HG03280 (cell line): ENCODE results near the gene GLCE.
"Not testable (repeated sequence)": the region's sequence is repeated elsewhere in the genome, so short reads cannot be mapped to it uniquely, and the experiment has no call there.

ENCODE experiments used
- ATAC-seq: cut with Tn5 transposase; IDR thresholded peaks from one replicate; pipeline ENCODE4 v1.9.1; 2021; ENCODE audit warnings: mild to moderate bottlenecking, moderate library complexity; ENCODE audit not compliant: unreplicated experiment

Gene GLCE

GRCh38 chr15:69135499-69135898, 24.9 kb upstream of the GLCE start:
- no peak for ATAC-seq

- ATAC-seq, result no peak
These were observed 21.5 kb upstream of the GLCE start for GRCh38 chr15:69138963-69139362.

GRCh38 chr15:69140306-69140705, 20.1 kb upstream of the GLCE start:
- no peak for ATAC-seq

- no peak for ATAC-seq
These were observed 19.1 kb upstream of the GLCE start for GRCh38 chr15:69141286-69141701.

DNA sequence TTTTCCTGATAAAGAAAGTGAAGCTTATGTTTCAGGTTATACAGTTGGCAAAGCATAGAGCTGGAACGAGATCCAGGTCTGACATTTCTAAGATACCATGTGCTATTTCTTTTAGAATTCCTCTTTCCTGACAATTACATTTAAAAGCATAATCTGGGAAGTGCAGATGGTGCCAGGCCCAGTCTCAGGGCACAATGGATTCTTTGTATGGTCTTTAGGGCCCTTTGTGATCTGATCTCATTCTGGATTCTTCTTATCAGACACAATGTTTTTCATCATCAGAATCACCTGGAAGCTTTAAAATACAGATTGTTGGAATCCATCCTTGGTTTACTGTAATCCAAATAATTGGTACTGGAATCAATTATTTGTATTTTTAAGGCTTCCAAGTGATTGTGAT, 18.6 kb upstream of the GLCE start:
- ATAC-seq, result no peak

GRCh38 chr15:69143756-69144436, 16.5 kb upstream of the GLCE start:
- no peak for ATAC-seq

- no peak for ATAC-seq
These were observed 15.9 kb upstream of the GLCE start for GRCh38 chr15:69144530-69144929.

DNA sequence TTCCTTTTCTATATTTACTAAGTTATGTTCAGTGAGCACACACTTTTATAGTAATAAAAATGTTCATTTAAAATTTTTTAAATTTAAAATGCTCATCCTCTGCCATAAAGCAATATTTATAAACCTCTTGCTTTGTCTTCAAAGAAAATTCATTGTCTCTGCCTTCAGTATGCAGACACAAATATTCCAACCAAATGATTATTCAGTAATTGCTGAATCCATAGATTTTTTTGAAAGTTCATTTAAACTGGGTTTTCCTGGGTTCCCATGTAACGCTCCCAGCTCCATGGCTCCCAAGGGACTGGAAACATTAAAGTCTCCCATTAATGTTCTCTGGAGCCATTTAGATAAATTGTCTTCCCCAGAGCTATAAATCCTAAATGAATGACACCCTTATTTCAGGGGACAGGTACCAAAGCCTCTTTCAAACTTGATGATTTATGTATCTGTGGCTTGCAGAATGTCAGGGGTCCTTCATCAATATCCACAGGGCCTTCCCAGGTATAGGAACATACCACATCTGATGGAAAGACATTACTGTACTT, 15.2 kb upstream of the GLCE start:
- no peak for ATAC-seq

GRCh38 chr15:69145694-69146492, 14.5 kb upstream of the GLCE start:
- no peak for ATAC-seq

DNA sequence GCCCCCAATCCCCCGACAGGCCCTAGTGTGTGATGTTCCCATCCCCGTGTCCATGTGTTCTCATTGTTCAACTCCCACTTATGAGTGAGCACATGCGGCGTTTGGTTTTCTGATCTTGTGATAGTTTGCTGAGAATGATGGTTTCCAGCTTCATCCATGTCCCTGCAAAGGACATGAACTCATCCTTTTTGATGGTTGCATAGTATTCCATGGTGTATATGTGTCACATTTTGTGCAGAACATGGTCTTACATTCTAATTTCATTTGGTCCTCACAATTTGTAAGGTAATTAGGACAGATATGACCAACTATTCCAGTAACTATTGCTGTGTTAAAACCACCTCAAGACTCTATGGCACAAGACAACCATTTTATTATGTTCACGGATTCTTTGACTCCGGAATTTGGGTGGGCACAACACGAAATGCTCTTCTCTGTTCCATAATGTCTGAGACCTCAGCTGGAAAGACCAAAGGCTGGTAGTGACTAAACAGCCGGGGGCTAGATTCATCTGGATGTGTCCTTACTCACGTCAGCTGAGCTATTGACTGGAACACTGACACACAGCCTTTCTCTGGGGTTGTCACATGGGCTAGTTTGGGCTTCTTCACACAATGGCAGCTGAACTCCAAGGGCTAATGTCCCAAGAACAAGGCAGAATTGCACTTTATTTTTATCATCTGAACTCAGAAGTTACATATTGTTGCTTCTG, 13.6 kb upstream of the GLCE start:
- no peak for ATAC-seq

DNA sequence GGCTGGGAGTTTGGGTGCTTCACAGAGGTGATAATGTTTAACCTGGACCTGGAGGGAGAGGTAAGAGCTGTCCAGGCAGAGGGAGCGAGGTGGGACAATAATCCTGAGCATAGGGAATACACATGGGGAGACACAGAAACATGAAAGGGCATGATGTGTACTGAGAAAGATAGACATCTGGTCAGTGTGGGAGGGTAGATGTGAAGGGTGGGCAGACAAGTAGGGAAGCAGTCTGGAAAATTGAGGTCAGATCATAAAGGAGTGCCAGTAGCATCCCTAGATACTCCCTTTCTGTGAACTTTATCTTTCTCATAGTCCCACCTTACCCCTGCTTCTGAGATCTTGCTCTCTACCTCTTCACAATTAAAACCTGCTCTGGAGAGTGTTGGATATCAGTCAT, 12.0 kb upstream of the GLCE start:
- ATAC-seq, result no peak

DNA sequence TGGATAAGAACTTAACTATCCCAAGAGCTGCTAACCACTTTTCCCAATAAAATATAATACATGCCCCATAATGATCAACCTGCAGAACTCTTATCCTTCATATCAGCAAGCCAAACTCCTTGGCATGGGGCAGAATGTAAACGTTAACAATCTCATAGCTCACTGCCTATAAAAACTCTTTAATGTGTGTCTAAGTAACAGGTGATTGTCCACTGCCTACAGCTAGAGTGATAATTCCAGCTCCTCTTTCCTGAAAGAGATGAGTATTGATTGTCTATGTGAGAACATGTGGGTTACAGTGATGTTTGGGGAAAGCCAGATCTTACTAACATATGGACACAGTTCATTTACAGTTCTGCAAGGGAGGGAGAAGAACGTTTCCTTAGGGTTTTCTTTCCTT, 11.3 kb upstream of the GLCE start:
- no peak for ATAC-seq

GRCh38 chr15:69149803-69150202, 10.6 kb upstream of the GLCE start:
- ATAC-seq, result no peak

- ATAC-seq, result no peak
These were observed 10.1 kb upstream of the GLCE start for GRCh38 chr15:69150336-69150735.

- ATAC-seq, result no peak
These were observed 9.6 kb upstream of the GLCE start for GRCh38 chr15:69150841-69151240.

DNA sequence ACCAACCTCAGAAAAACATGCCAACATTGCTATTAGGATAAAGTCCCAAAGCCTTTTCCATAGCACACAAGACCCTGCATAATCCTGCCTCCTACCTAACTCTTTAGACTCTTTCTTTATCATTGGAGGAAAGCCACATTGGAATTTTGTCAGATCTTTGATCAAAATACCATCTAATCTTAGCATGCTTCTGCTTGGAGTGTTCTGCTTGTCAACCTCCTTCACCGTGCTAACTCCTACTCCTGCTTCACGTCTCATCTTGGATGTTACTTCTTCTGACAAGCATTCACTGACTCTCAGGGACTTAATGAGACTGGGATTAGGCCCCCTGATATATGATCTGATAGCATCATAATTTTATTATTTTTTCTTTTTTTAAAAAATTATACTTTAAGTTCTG, 7.4 kb upstream of the GLCE start:
- no peak for ATAC-seq

DNA sequence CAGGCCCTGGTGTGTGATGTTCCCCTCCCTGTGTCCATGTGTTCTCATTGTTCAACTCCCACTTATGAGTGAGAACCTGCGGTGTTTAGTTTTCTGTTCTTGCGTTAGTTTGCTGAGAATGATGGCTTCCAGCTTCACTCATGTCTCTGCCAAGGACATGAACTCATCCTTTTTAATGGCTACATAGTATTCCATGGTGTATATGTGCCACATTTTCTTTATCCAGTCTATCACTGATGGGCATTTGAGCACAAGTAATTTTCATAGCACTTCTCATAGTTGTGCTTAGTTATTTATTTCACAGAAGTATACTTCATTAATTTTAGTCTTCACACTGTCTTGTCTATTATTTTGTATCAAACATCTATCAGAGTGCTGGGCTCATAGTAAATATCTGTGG, 6.8 kb upstream of the GLCE start:
- not testable (repeated sequence) for ATAC-seq

DNA sequence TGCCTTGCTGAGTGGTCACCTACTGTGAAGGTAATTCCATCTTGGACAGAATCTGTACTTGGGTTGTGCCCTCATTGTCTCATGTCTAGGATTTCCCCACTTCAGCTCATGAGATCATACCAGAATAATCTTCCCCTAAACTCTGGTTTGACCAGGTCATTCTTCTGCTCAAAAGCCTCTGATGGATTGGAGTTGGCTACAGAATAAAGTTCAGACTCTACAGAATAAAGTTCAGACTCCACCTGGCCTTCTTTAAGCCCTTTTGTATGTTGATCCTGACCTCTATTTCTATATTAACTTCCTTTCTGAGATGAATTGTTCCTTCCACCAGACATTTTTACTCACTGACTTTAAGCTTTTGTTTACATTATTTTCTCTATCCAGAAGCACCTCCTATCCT, 6.4 kb upstream of the GLCE start:
- no peak for ATAC-seq

DNA sequence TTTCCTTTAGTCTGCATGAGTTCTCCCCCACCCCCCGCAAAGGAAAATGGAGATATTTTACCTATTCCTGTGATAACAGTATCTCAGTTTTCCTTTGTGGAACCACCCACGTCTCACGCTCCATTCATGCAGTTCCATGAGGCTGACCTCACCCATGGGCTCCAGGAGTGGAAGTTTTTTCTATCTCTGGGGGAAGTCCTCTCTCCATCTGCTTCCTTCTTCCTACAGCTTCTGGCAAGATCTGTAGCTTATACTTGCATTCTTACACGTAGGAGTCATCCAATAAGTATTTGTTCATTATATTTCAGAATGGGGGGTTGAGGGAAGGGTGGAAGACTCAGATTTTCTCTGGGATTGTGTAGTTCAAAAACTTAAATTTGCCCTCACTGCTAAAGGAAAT, 5.8 kb upstream of the GLCE start:
- ATAC-seq, result no peak

DNA sequence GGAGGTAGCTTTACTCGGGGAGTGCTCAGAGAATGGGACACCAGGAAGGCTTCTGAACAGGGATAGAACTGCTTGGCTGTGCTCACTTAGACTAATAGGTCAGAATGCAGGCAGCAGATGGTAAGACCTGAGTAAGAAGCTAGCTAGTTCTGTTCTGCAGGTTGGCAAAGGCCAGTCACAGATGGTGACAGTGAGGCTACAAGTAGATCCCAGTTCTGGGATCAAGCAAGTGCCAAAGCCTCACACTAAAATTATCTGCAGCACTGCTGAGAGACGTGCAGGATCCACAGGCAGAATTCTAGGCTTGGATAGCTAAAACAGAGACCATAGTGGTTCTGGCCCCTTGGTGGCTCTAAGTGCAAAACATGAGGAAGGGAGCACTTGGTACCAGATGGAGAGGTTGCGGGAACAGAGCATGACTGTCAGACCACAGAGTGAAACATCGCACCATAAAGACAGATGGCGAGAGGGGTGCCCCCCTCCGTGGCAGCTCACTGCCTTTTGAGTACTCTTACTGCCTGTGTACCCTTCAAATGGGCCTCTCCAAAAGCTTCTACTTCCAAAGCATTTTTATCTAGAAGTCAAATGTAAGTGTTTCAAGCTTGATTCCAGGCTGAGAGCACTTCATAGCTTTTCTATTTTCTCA, 3.6 kb upstream of the GLCE start:
- ATAC-seq, result no peak

GRCh38 chr15:69158201-69158842, 2.1 kb upstream of the GLCE start:
- ATAC-seq, result no peak
